HG03135 (cell line): ENCODE results near the gene SCARB1.

Source experiments
- ATAC-seq: cut with Tn5 transposase; IDR thresholded peaks from one replicate; pipeline ENCODE4 v1.9.1; 2021; ENCODE audit warnings: mild to moderate bottlenecking, moderate library complexity; ENCODE audit not compliant: unreplicated experiment

The SCARB1 gene

DNA sequence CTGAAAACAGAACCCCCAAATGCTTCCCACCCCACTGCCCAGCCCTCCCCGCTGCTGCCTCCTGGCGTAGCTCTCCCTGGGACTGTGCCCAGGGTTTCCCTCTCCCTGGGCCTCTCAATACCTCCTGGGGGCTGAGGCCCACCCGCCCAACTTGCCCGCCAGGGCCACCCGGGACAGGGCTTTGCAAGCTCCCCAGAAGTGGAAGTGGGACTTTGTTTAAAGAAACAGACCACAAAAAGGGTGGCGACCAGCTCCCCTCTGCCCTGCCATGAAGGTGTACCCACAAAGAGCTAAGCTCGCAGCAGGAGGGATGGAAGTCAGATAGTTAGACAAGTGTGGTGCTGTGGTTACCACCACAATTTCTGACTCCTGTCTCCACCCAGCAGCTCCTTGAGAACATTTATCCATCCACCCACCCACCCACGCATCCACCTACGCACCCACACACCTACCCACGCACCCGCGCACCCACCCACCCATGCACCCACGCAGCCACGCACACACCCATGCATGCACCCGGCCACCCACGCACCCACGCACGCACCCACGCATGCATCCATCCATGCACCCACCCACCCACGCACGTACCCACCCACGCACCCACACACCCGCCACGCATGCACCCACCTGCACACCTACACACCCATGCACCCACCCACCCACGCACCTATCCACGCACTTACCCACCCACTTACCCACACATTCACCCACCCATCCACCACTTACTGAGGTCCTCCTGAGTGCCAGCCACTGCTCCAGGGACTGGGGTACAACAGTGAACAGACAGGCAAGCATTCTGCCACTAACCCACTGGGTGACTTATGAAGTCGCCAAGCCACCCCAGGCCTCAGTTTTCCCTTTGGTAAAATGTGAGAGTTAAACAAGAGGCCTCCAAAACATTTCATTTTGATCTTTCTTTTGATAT lies 127.3 kb downstream of the SCARB1 start:
- ATAC-seq, result no peak

DNA sequence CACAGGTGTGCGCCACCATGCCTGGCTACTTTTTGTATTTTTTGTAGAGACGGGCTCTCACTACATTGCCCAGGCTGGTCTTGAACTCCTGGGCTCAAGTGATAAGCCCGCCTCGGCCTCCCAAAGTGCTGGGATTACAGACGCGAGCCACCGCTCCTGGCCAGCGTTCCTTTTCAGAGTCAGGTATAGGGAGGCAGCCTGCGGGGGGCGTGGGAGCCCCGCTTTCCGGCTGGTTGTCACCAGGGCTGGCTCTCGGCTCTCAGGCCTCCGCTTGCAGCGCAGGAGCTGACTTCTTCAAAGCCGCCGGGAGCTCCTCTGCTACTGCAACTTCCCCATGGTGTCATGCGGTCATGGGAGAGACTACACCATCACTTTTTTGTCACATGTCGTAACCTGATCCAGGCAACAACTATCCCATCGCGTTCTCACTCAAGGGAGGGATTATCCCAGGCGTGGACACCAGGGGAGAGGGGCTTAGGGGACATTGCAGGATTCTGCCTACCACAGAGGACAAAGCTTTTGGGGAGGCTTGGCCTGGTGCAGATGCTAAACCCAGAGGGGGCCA lies 129.4 kb downstream of the SCARB1 start:
- no peak for ATAC-seq

DNA sequence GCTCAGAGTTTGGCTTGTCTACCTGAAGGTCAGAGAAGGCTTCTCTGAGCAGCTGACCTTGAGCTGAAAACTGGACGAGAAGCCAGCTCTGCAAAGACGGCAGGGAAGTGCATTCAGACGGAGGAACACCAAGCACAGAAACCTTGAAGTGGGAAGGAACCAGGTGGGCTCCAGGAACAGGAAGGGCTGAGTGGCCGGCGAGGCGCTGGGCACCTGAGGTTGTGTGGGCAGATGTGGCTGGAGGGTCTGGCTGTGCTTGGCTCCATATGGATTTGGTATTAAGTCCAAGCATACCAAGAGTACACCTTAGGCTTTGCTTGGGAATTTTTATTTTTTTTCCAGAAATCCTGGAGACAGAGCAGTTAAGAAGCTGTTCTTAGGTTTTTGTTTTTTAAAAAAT lies 130.6 kb downstream of the SCARB1 start:
- no peak for ATAC-seq

DNA sequence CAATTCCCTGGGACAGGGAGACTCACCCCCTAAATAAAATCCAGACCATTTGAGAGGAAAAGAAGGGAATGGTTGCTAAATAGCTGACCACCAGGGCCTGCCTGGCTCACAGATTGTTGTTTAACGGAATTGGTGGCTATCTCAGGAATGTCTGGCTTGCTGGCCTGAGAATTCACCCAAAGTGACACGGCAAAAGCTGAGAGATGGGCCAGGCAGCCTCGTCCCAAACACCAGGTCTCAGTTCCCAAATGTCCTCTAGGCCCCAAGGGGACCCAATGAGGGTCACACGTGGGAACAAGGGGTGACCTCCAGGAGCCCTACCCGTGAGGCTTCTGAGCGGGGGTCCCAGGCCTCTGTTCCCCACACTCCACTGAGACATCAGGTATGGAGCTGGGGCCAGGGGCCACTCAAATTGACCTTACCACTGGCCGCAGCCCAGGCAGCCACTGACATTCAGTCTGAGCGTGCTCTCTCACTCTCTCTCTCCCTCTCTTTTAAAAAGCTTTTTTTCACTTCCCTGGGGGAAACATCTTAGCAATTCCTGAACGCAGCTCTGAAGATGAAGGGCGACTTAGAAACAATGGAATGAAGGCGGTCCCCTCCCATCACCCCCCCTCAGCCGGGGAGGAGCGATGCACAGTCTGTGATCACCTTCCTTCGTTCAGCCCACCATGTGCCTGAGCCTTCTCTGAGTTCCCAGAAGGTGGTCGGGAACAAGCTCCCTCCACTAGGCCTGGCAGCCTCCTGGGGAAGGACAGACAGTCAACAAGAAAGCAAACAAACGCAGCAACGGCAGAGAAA lies 131.2 kb downstream of the SCARB1 start:
- ATAC-seq, result no peak

DNA sequence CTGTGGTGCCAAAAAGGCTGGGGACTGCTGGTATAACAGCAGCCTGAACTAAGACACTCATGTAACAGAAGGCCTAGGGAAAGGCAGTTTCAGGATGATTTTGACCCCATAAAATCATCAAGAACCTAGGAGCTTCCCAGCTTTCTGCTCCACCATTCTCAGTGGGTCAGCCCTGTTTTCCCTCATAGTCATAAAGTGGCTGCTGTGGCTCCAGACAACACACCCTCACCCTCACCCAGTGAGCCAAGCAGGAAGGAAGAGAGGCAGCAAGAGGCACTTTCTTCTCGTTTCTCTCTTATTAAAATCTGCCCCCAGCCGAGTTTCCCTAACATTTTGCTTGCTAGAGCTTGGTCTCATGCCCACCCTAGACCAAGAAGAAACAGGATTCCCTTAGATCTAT lies 131.8 kb downstream of the SCARB1 start:
- ATAC-seq, result no peak

DNA sequence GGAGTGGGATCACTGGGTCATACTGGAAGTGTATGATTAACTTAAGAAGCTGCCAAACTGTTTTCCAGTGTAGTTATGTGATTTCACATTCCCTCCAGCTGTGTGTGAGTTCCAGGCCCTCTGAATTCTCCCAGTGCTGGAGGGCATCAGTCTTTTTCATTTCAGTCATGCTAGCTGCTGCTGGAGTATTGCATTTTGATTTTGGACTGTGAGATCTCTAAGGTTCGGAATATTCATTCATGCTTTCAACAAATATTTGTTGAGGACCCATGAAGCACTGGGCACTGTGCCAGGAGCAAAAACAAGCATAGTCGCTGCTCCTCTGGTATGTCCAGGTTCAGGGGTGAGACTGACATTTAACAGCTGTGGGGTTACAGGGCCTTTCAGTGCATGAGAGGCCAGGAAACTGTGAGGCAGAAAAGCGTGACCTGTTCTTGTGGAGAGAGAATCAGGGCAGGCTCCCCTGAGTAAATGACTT lies 133.2 kb downstream of the SCARB1 start:
- ATAC-seq, result no peak

DNA sequence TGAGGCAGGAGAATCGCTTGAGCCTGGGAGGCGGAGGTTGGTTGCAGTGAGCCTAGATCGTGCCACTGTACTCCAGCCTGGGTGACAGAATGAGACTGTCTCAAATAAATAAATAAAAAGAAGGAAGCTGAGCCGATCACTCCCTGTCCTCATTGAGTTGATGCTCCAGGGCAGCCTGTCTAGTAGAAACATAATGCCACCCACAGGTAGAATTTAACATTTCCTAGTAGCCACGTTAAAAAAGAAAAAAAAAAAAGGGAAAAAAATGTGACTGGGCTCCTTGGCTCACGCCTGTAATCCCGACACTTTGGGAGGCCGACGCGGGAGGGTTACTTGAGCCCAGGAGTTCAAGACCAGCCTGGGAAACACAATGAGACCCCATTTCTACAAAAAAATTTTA lies 135.7 kb downstream of the SCARB1 start:
- no peak for ATAC-seq

DNA sequence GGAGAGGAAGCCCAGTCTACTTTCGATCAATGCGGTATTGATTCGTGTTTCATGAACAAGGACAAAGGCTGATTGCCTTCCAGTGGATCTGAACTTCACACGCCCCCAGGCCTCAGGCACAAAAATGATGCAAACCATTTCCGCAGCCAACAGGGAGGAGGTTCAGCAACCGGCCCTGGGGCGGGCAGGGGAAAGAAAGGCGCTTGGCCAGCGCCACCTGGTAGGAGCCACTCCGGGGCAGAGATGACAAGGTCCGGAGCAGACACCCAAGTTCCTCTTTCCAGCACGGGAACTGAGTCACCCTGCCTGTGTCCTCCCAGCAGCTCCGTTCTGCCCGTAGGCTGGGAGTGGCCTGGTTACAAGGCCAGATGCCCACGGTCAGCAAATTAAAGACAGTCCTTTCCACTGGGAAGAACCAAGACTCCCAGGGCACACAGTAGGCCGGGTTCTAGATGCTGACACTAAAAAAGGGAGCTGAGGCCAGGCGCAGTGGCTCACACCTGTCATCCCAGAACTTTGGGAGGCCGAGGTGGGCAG lies 136.3 kb downstream of the SCARB1 start:
- no peak for ATAC-seq
